GM10248 (cell line): ENCODE results near the gene CD63.

Experiments
- CTCF ChIA-PET: fragments of 300-600 bp; sonication (Branson Sonifier 250); formaldehyde crosslinking; extraction: SDS; loops from one replicate; lab custom pipeline; 2021; ENCODE audit warnings: antibody characterized with exemption; lab: Yijun Ruan, JAX
- POLR2A ChIA-PET: fragments of 350-650 bp; sonication (Branson Sonifier 250); formaldehyde crosslinking; extraction: SDS; loops from one replicate; lab custom pipeline; 2020; ENCODE audit warnings: antibody characterized with exemption; lab: Yijun Ruan, JAX
- DNase-seq: peaks from one replicate; pipeline ENCODE4 v3.0.0; 2012; ENCODE audit errors: extremely low spot score
- TF ChIP-seq, protein P1 (sequence below): IDR thresholded peaks from 2 replicates; pipeline ENCODE4 v1.5.1; 2012; ENCODE audit warnings: mild to moderate bottlenecking, low read depth; ENCODE audit errors: extremely low read depth, missing control alignments, control extremely low read depth

The CD63 gene

DNA sequence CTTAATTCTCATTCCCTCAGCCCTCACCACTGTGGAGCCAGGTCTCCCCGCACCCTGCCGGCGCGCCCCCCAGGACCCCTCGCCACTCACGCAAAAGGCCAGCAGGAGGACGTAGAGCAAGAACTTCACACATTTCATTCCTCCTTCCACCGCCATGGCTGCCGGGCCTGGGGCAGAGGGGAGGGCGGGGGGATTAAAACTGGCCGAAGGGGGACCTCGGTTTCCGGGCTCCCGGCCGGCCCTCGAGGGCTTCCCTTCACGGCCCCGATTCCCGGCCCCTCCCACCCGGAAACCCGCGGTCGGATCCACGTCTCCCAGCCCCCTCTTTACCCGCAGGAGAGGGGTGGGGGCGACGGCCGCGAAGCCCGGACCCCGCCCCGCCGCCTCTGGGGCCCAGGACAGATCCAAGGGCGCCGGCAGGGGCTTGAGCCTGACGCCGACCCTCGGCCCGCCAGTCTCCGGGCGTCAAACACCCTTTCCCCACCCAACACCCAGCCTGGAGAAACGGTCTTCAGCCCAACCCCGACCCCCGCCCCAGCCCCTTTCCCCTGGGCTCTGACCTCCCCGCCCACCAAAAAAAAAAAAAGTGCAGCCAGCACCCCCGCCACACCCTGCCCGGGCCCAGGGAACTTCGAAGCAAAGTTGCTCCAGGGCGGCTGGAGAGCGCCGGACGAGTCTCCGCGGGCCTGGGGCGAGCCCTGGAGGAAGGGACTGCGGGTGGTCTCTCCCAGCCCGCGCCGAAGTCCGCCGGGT lies 447 bp downstream of the CD63 start:
- DNase-seq: peak; percentile 32
- TF ChIP-seq, protein P1, sequence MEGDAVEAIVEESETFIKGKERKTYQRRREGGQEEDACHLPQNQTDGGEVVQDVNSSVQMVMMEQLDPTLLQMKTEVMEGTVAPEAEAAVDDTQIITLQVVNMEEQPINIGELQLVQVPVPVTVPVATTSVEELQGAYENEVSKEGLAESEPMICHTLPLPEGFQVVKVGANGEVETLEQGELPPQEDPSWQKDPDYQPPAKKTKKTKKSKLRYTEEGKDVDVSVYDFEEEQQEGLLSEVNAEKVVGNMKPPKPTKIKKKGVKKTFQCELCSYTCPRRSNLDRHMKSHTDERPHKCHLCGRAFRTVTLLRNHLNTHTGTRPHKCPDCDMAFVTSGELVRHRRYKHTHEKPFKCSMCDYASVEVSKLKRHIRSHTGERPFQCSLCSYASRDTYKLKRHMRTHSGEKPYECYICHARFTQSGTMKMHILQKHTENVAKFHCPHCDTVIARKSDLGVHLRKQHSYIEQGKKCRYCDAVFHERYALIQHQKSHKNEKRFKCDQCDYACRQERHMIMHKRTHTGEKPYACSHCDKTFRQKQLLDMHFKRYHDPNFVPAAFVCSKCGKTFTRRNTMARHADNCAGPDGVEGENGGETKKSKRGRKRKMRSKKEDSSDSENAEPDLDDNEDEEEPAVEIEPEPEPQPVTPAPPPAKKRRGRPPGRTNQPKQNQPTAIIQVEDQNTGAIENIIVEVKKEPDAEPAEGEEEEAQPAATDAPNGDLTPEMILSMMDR: no peak
- ChIA-PET CTCF (interaction anchor here (1.2 to 3.1 kb wide), 5 partner anchors 10 to 267 kb away, joined by 3 to 57 read pairs (median 5); partner anchors contain the start of gene RDH5), POLR2A (interaction anchor here (1.2 to 1.4 kb wide), 2 partner anchors 8 to 89 kb away, joined by 3 read pairs; partner anchors contain the start of genes ORMDL2, RDH5 and SARNP)

DNA sequence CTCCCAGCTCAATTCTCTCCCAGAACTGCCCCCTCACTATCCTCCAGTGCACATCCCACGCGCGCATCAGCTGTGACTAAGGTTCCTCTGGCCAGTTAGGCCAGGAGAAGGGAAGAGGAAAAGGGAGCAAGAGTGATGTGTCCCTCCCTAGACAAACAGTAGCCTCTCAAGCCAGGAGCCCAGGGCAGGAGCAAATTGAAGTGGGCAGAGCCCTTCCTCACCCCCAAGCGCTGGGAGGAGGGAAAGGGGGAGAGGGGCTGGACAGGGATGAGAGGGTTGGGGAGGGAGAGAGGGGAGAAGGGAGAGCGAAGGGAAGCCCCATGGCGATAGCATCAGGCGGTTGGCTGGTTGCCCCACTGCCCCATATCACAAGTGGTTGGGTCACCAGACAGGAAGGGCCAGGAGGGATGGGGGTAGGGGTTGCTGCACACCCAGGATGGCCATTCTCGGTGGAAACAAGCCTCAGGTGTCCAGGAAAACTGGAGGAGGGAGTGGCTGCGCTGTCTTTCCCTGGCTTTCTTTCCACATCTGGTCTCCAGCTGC lies 1.1 kb downstream of the CD63 start:
- POLR2A ChIA-PET: no interaction called here
- DNase-seq: no peak
- TF ChIP-seq, protein P1: no peak
- CTCF ChIA-PET: interaction anchor here (1.6 kb wide), 1 partner anchor 11 kb away, joined by 5 read pairs; no protein-coding TSS in a partner anchor

DNA sequence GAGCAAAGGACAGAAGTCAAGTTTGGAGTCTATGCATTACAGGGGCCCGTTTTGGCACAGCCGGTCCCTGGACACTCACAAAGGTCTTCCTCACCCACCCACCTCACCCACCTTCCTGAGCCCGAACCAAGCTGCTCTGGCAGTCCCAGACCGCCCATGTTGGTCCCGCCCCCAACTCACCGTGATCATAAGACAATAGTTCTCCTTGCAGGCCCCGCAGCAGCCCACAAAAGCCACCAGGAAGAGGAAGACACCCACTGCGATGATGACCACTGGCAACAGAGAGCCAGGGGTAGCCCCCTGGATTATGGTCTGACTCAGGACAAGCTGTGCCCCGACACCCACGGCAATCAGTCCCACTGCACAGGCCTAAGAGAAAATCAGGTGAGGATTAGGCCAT lies 1.8 kb downstream of the CD63 start:
- DNase-seq: no peak
- ChIA-PET CTCF (interaction anchor here (1.6 kb wide), 1 partner anchor 11 kb away, joined by 5 read pairs; no protein-coding TSS in a partner anchor), POLR2A (interaction anchor here (0.6 kb wide), 1 partner anchor 317 kb away, joined by 6 read pairs; no protein-coding TSS in a partner anchor)
- TF ChIP-seq, protein P1: no peak

DNA sequence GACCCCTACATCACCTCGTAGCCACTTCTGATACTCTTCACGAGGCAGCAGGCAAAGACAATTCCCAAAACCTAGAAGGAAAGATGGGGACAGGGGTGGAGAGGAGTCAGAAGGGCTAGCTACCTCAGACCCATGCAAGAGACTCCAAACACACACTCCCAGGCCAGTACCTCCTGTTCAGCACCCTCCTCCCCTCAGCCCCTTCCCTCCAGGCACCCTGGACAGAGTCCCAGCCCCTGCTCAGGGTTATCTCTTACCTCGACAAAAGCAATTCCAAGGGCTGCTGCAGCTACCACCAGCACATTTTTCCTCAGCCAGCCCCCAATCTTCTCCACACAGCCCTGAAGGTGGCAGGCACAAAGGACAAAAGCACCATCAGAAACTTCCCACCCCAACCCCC lies 3.3 kb downstream of the CD63 start:
- TF ChIP-seq, protein P1: no peak
- CTCF ChIA-PET: interaction anchor here (0.6 to 7.8 kb wide), 8 partner anchors 10 to 402 kb away, joined by 3 to 73 read pairs (median 4); partner anchors contain the start of genes BLOC1S1, DGKA, ESYT1 and ITGA7

GRCh38 chr12:55724940-55725309 lies 3.9 kb downstream of the CD63 start:
- ChIA-PET POLR2A (interaction anchor here (0.7 kb wide), 1 partner anchor 13 kb away, joined by 3 read pairs; no protein-coding TSS in a partner anchor), CTCF (interaction anchor here (0.6 to 7.8 kb wide), 12 partner anchors 9 to 403 kb away, joined by 3 to 73 read pairs (median 4); partner anchors contain the start of genes BLOC1S1, DGKA, ESYT1 and ITGA7)
- TF ChIP-seq, protein P1: no peak
- no peak for DNase-seq

More for the DNA sequence above, 3.3 kb downstream of the CD63 start:
- POLR2A ChIA-PET: interaction anchor here (0.7 kb wide), 1 partner anchor 13 kb away, joined by 3 read pairs; no protein-coding TSS in a partner anchor
- DNase-seq: no peak
